HG02840 (cell line): ENCODE results near the gene GNG5.
"Not testable (repeated sequence)": the region's sequence is repeated elsewhere in the genome, so short reads cannot be mapped to it uniquely, and the experiment has no call there.

ENCODE experiments used
- ATAC-seq: cut with Tn5 transposase; IDR thresholded peaks from one replicate; pipeline ENCODE4 v1.9.1; 2021; ENCODE audit warnings: mild to moderate bottlenecking, moderate library complexity, moderate number of reproducible peaks; ENCODE audit not compliant: unreplicated experiment, low FRiP score

GNG5 gene

GRCh38 chr1:84492726-84493125, 13.7 kb downstream of the GNG5 start:
- no peak for ATAC-seq

GRCh38 chr1:84489766-84490165, 16.6 kb downstream of the GNG5 start:
- no peak for ATAC-seq

- ATAC-seq, result no peak
Observed at GRCh38 chr1:84488107-84488506, 18.3 kb downstream of the GNG5 start.

GRCh38 chr1:84481317-84481716, 25.1 kb downstream of the GNG5 start:
- ATAC-seq, result no peak

- ATAC-seq, result no peak
Observed at GRCh38 chr1:84480650-84481049, 25.7 kb downstream of the GNG5 start.

- ATAC-seq, result no peak
Observed at GRCh38 chr1:84479998-84480397, 26.4 kb downstream of the GNG5 start.

DNA sequence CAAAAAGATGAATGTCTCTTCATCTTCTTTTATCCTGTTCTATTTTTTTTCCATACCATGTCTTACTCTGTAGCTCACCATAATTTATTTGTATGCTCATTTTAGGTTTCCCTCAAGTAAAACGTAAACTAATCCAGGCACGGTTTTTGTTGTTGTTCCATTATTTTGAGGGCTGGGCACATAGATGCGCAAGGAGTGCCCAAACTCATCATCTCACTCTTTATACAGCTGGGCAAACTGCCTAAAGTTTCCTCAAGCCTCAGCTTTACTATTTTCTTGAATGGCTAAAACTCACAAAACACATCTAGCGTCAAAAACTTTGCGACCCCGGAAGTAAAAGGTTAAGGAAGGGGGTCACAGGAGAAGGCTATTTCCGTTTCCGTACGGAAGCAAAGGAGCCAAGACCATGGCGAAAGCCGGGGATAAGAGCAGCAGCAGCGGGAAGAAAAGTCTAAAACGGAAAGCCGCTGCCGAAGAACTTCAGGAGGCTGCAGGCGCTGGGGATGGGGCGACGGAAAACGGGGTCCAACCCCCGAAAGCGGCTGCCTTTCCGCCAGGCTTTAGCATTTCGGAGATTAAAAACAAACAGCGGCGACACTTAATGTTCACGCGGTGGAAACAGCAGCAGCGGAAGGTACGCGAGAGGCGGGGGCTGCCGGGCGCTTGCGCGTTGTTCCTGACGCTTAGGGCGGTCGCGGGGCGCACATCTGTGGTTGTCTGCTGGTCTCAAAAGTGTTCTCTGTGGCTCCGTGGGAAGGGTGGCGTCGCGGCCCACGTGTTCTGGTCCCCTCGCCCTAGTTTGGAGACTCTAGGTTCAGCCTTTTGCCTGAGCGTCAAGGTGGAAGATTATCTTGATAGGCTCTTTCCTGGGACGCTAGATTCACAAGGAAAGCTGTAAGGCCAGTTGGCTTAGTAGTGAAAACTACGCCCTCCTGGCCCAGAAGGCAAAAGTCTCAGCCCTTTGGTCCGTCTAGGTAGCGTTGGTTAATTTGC, 27.2 kb downstream of the GNG5 start, which contains the start of gene RPF1:
Gene RPF1, plus strand, starts transcription at position 391 of the 993 bp plus-strand sequence. Its CDS starts 16 bp downstream, at position 407.
- peak; percentile 98 for ATAC-seq

DNA sequence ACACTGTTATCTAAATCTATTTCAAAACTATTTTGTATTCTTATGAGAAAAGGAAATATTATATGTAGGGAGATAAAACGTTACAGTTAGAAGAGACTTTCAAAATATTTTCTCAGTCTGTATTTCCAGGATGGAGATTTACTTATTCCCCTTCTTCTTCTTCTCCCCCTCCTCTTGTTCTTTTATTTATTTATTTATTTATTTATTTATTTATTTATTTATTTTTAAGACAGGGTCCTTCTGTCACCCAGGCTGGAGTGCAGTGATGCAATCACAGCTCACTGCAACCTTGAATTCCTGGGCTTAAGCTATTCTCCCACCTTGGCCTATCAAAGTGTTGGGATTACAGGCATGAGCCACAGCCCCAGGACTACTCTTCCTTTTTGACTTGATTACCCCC, 30.2 kb downstream of the GNG5 start:
- no peak for ATAC-seq

GRCh38 chr1:84467298-84467697, 39.1 kb downstream of the GNG5 start:
- no peak for ATAC-seq

GRCh38 chr1:84462118-84462517, 44.3 kb downstream of the GNG5 start:
- no peak for ATAC-seq

GRCh38 chr1:84452436-84452835, 53.9 kb downstream of the GNG5 start:
- no peak for ATAC-seq

DNA sequence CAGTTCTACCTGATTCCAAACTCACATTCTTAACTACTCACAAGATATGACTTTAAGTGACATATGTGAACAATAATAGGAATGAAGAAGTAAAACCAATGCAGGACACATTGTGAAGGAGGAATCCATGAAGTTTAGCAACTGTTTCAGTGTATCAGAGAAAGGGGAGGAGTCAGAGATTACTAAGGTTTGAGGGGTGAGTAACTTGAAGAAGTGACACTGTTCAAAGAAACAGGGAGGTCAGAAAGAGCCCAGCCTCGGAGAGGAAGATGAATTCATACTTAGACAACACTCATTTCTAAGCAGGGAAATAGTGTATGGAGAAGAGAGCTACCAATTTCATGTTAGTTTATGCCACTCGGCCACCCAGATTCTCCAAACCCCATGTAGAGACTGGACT, 55.5 kb downstream of the GNG5 start:
- ATAC-seq, result no peak

DNA sequence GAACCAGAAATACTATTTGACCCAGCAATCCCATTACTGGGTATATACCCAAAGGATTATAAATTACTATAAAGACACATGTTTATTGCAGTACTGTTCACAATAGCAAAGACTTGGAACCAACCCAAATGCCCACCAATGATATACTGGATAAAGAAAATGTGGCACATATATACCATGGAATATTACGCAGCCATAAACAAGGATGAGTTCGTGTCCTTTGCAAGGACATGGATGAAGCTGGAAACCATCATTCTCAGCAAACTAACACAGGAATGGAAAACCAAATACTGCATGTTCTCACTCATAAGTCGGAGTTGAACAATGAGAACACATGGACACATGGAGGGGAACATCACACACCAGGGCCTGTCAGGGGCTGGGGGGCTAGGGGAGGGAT, 57.7 kb downstream of the GNG5 start:
- not testable (repeated sequence) for ATAC-seq
